Osteoblast (primary cell): ENCODE measurements around the gene ERMP1. TPM values are rescaled to one million over a fixed set of nuclear protein-coding genes. Genes with fewer than 3 reads are reported as not detected.

ENCODE experiments used
- DNase-seq: peaks from one replicate; pipeline ENCODE4 v3.0.0; 2011; ENCODE audit warnings: low spot score, mixed read lengths; ENCODE audit not compliant: insufficient read length; ENCODE audit errors: missing footprints
- H2AFZ ChIP-seq: 2 replicates; pipeline ENCODE4 v1.6.0; 2011; ENCODE audit warnings: mild to moderate bottlenecking, low read length
- H3K27ac ChIP-seq: 2 replicates; pipeline ENCODE4 v1.5.1; 2011; ENCODE audit warnings: mild to moderate bottlenecking, low read depth, low read length, moderate library complexity
- H3K27me3 ChIP-seq: 2 replicates; pipeline ENCODE4 v1.6.0; 2012; ENCODE audit warnings: mild to moderate bottlenecking, control low read depth, inconsistent platforms, low read length, moderate library complexity; ENCODE audit not compliant: insufficient read depth
- H3K36me3 ChIP-seq: 2 replicates; pipeline ENCODE4 v1.5.1; 2011; ENCODE audit warnings: mild to moderate bottlenecking, low read length, control low read depth, moderate library complexity; ENCODE audit not compliant: insufficient read depth
- H3K4me1 ChIP-seq: 2 replicates; pipeline ENCODE4 v1.5.1; 2011; ENCODE audit warnings: mild to moderate bottlenecking, low read length, control low read depth, moderate library complexity; ENCODE audit not compliant: insufficient read depth
- H3K4me2 ChIP-seq: 2 replicates; pipeline ENCODE4 v1.6.0; 2011; ENCODE audit warnings: mild to moderate bottlenecking, low read length; ENCODE audit not compliant: insufficient read depth
- H3K4me3 ChIP-seq: fragments of 200-600 bp; sonication (generic); 3 replicates; pipeline ENCODE4 v1.5.1; 2012; ENCODE audit warnings: mild to moderate bottlenecking, low read length, inconsistent platforms; ENCODE audit not compliant: insufficient read depth
- H3K79me2 ChIP-seq: 2 replicates; pipeline ENCODE4 v1.6.0; 2012; ENCODE audit warnings: mild to moderate bottlenecking, low read length, control low read depth, inconsistent platforms; ENCODE audit not compliant: insufficient read depth
- H3K9me3 ChIP-seq: 2 replicates; pipeline ENCODE4 v1.5.1; 2011; ENCODE audit warnings: low read depth, low read length, control low read depth
- H4K20me1 ChIP-seq: 2 replicates; pipeline ENCODE4 v1.6.0; 2012; ENCODE audit warnings: mild to moderate bottlenecking, low read length, control low read depth; ENCODE audit not compliant: insufficient read depth
- total RNA-seq: library from RNA; depleted of rRNA; stranded (reverse); fragments of >200 nt; gene quantifications from 2 replicates; pipeline ENCODE4 v1.2.3, GENCODE V29; 2012
- TF ChIP-seq, protein P1 (sequence below): IDR thresholded peaks from 2 replicates; pipeline ENCODE4 v1.5.1; 2011; ENCODE audit warnings: mild to moderate bottlenecking, low read depth, low read length, moderate library complexity; ENCODE audit errors: extremely low read depth

Gene ERMP1
- total RNA-seq, 1 donor = 6.5 TPM

DNA sequence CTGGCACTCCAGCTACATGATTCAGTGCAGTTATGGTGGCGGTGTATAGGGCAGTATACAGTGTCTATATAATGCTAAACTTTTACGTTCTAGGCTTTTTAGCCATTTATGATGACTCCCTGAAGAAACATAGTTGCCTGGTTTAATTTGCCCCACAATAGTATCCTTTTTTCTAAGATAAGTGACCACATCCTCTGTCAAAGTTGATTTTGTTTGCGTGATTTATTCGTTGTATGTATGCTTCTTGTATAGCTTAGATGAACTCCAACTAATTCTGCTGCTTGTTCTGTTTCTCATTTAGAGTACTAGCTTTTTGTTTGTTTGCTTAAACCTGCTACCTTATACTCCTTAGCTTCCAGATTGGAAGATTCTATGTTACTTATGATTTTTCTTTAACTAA, 83.6 kb downstream of the ERMP1 start:
- TF ChIP-seq, protein P1, sequence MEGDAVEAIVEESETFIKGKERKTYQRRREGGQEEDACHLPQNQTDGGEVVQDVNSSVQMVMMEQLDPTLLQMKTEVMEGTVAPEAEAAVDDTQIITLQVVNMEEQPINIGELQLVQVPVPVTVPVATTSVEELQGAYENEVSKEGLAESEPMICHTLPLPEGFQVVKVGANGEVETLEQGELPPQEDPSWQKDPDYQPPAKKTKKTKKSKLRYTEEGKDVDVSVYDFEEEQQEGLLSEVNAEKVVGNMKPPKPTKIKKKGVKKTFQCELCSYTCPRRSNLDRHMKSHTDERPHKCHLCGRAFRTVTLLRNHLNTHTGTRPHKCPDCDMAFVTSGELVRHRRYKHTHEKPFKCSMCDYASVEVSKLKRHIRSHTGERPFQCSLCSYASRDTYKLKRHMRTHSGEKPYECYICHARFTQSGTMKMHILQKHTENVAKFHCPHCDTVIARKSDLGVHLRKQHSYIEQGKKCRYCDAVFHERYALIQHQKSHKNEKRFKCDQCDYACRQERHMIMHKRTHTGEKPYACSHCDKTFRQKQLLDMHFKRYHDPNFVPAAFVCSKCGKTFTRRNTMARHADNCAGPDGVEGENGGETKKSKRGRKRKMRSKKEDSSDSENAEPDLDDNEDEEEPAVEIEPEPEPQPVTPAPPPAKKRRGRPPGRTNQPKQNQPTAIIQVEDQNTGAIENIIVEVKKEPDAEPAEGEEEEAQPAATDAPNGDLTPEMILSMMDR = no peak
- no peak overlapping the region for H3K4me2 ChIP-seq
- no peaks in the 10 kb centered on the region for H3K4me1 ChIP-seq

DNA sequence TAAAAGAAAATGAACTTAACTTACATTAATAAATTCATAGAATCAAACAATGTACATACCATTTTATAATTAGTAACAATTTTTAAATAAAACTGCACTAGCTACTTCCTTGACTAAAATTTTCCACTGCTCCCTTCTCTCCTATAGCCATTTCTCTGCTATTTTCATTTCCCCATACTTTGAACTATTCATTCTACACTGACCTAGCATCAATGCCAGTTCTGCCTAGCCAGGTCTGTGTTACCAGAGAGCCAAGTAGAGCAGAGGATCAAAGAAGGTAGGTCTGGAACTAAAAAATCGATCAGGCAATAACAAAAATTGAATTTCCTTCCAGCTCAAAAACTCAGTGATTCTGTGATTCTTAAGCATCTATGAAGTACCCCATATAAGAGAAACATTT, 84.5 kb downstream of the ERMP1 start:
- Histone ChIP-seq H2AFZ (no peak overlapping the region), H3K79me2 (no peaks in the 10 kb centered on the region), H3K36me3 (peaks cover 63% of the 10 kb centered on the region), H3K9me3 (no peaks in the 10 kb centered on the region), H4K20me1 (no peaks in the 10 kb centered on the region), H3K4me2 (no peak overlapping the region), H3K27ac (no peak overlapping the region), H3K27me3 (no peaks in the 10 kb centered on the region), H3K4me1 (no peaks in the 10 kb centered on the region), H3K4me3 (no peak overlapping the region)
- peak; percentile 6 for DNase-seq
- TF ChIP-seq, protein P1 = no peak

More for the DNA sequence above, 83.6 kb downstream of the ERMP1 start:
- no peak for DNase-seq
- H3K36me3 ChIP-seq = peaks cover 54% of the 10 kb centered on the region
- H3K27ac ChIP-seq = no peak overlapping the region
- no peak overlapping the region for H2AFZ ChIP-seq
- H3K9me3 ChIP-seq = no peaks in the 10 kb centered on the region
- no peaks in the 10 kb centered on the region for H4K20me1 ChIP-seq
- no peaks in the 10 kb centered on the region for H3K27me3 ChIP-seq
- no peak overlapping the region for H3K4me3 ChIP-seq
- no peaks in the 10 kb centered on the region for H3K79me2 ChIP-seq

DNA sequence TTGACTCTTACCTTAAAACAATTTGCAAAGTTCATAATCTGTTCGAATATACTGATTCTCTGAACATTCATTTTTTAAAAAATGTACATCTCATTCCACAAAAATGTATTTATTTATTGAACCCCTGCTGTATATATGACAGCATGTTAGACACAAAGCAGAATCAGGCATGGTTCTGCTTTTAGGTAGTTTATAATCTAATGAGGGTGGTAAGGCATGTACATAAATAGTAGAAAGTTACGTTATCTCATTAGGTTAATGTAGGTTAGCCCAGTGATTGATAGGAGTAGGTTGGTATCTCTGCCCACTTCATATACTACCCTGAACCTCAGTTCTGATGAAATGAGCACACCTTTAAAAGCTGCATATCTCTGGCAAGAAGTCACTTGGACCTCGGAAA, 89.8 kb downstream of the ERMP1 start:
- no peak for DNase-seq
- H3K27me3 ChIP-seq = no peaks in the 10 kb centered on the region
- no peak overlapping the region for H3K4me2 ChIP-seq
- no peak overlapping the region for H2AFZ ChIP-seq
- H4K20me1 ChIP-seq = no peaks in the 10 kb centered on the region
- TF ChIP-seq, protein P1 = no peak
- no peak overlapping the region for H3K27ac ChIP-seq
- no peak overlapping the region for H3K4me3 ChIP-seq
- no peaks in the 10 kb centered on the region for H3K4me1 ChIP-seq
- peaks cover 47% of the 10 kb centered on the region for H3K36me3 ChIP-seq
- no peaks in the 10 kb centered on the region for H3K9me3 ChIP-seq
- H3K79me2 ChIP-seq = no peaks in the 10 kb centered on the region

DNA sequence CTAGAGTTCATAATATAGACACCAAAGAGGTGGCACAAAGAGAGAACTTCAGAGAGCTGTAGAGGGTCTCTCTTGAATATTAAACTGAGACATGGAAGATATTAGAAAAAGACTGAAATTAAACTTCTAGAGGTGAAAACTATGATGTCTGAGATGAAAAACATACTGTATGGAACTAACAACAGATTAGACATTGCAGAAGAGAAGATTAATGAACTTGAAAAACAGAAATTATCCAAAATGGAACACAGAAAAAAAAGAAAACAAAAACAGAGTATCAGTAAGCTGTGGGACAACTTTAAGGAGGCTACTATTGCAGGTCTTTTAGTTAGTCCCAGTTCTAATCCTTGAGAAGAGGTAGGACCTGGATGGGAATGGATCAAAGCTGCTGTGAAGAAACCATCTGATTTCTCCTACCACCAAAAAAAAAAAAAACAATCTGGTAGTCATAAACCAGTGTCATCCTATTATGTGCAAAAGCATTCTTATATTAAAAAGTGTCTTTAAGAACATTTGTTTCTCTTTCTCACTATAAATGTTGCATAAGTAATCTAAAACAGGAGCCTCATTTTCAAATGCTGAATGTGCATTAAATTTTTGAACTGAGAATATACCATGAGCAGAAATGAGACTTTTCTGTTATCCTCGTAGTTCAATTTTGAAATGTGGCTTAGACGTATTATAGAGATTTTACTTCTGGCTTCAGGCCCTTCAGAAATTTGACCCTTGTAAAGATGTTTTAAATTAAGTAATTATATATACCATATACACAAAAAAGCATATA, 96.2 kb downstream of the ERMP1 start:
- Histone ChIP-seq H3K4me1 (no peaks in the 10 kb centered on the region), H3K79me2 (no peaks in the 10 kb centered on the region), H3K27ac (no peak overlapping the region), H3K36me3 (peaks cover 12% of the 10 kb centered on the region), H3K4me2 (no peak overlapping the region), H3K4me3 (no peak overlapping the region), H4K20me1 (no peaks in the 10 kb centered on the region), H3K9me3 (no peaks in the 10 kb centered on the region), H3K27me3 (no peaks in the 10 kb centered on the region), H2AFZ (no peak overlapping the region)
- TF ChIP-seq, protein P1 = no peak
- DNase-seq = no peak
